Activated CD8-positive, alpha-beta T cell treated with anti-CD3 and anti-CD28 coated beads for 36 hours (primary cell): ENCODE results near the gene ENPP3. TPM values are rescaled to one million over a fixed set of nuclear protein-coding genes. Genes with fewer than 3 reads are reported as not detected.

Experiments
- ATAC-seq: fragments of 200-7000 bp; cut with Tn5 transposase; one replicate; pipeline ENCODE4 v1.10.0; 2021; ENCODE audit warnings: mild to moderate bottlenecking, moderate library complexity
- CTCF ChIA-PET: fragments of 350-600 bp; sonication (Branson Sonifier 250); formaldehyde crosslinking; loops from one replicate; lab custom pipeline; 2021; ENCODE audit warnings: antibody characterized with exemption; lab: Charles Lee
- POLR2A ChIA-PET: fragments of 350-600 bp; sonication (Branson Sonifier 250); formaldehyde crosslinking; loops from one replicate; lab custom pipeline; 2021; ENCODE audit warnings: antibody characterized with exemption; lab: Charles Lee
- DNase-seq: peaks from one replicate; pipeline ENCODE4 v3.0.0-alpha.2; 2020
- H3K27ac Mint-ChIP-seq: one replicate; pipeline ENCODE4 v1.8.0; 2021; ENCODE audit warnings: mild to moderate bottlenecking, mixed read lengths
- H3K27me3 Mint-ChIP-seq: one replicate; pipeline ENCODE4 v1.8.0; 2021; ENCODE audit warnings: mixed read lengths
- H3K36me3 Mint-ChIP-seq: one replicate; pipeline ENCODE4 v1.8.0; 2021; ENCODE audit warnings: low read depth, mixed read lengths
- H3K4me1 Mint-ChIP-seq: one replicate; pipeline ENCODE4 v1.8.0; 2021; ENCODE audit warnings: low read depth, mixed read lengths
- H3K4me3 Mint-ChIP-seq: one replicate; pipeline ENCODE4 v1.8.0; 2021; ENCODE audit warnings: mild to moderate bottlenecking, moderate library complexity, mixed read lengths
- H3K9me3 Mint-ChIP-seq: one replicate; pipeline ENCODE4 v1.8.0; 2021; ENCODE audit warnings: mixed read lengths
- intact Hi-C: fragments of 100-400 bp; cut with micrococcal nuclease; formaldehyde crosslinking; loops from one replicate; pipeline ENCODE4 v1.10.0; 2022
- total RNA-seq, 2 experiments: library from RNA; stranded (reverse); gene quantifications; one replicate each; pipeline ENCODE4 v1.2.3, GENCODE V29; 2021
- TF ChIP-seq, protein P1 (sequence below): fragments of 200-600 bp; IDR thresholded peaks from one replicate; pipeline ENCODE4 v1.8.0; 2022; ENCODE audit warnings: antibody characterized with exemption, mild to moderate bottlenecking

Gene ENPP3
- total RNA-seq, 2 experiments from 2014 or later: 0.49 to 0.79 TPM

- ChIA-PET POLR2A (no interaction called here), CTCF (no interaction called here)
- no peak overlapping the region for H3K4me3 Mint-ChIP-seq
- peaks cover 2% of the 10 kb centered on the region for H3K27me3 Mint-ChIP-seq
- no peaks in the 10 kb centered on the region for H3K36me3 Mint-ChIP-seq
- no peaks in the 10 kb centered on the region for H3K9me3 Mint-ChIP-seq
- H3K27ac Mint-ChIP-seq: no peak overlapping the region
- TF ChIP-seq, protein P1, sequence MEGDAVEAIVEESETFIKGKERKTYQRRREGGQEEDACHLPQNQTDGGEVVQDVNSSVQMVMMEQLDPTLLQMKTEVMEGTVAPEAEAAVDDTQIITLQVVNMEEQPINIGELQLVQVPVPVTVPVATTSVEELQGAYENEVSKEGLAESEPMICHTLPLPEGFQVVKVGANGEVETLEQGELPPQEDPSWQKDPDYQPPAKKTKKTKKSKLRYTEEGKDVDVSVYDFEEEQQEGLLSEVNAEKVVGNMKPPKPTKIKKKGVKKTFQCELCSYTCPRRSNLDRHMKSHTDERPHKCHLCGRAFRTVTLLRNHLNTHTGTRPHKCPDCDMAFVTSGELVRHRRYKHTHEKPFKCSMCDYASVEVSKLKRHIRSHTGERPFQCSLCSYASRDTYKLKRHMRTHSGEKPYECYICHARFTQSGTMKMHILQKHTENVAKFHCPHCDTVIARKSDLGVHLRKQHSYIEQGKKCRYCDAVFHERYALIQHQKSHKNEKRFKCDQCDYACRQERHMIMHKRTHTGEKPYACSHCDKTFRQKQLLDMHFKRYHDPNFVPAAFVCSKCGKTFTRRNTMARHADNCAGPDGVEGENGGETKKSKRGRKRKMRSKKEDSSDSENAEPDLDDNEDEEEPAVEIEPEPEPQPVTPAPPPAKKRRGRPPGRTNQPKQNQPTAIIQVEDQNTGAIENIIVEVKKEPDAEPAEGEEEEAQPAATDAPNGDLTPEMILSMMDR: no peak
- peaks cover 2% of the 10 kb centered on the region for H3K4me1 Mint-ChIP-seq
- intact Hi-C loops: no loop called here
- DNase-seq (no peak), ATAC-seq (no peak)
Measured at GRCh38 chr6:131645846-131646245, 8.7 kb downstream of the ENPP3 start.

DNA sequence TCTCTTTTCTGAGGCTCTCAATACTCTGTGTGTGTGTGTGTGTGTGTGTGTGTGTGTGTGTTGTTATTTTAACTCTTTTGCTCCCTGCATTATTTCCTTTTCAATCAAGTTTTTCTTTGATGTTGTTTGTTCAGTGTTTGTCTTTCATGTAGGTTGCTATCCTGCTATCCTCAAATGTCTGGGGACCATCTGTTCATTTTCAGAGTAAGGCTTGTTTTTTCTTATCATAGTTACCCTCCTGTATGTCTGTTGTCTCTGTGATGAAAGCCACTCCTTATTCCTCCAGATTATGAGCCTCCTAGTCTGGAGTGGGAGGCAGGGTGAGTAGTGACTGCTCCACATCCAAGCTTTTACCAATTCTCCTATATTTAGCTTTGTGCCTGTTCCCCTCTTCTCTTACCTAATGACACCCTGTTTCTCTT, 9.2 kb downstream of the ENPP3 start:
- ChIA-PET CTCF (no interaction called here), POLR2A (no interaction called here)
- intact Hi-C loops: no loop called here
- Mint-ChIP-seq H3K9me3 (no peaks in the 10 kb centered on the region), H3K4me1 (peaks cover 2% of the 10 kb centered on the region), H3K27ac (no peak overlapping the region), H3K4me3 (no peak overlapping the region), H3K27me3 (peaks cover 2% of the 10 kb centered on the region), H3K36me3 (no peaks in the 10 kb centered on the region)
- ATAC-seq (no peak), DNase-seq (no peak)
- TF ChIP-seq, protein P1: no peak

GRCh38 chr6:131651782-131652181, 14.7 kb downstream of the ENPP3 start:
- H3K4me3 Mint-ChIP-seq: no peak overlapping the region
- CTCF ChIA-PET: no interaction called here
- TF ChIP-seq, protein P1: no peak
- no peaks in the 10 kb centered on the region for H3K4me1 Mint-ChIP-seq
- no peak for DNase-seq
- no peak for ATAC-seq
- H3K27me3 Mint-ChIP-seq: peaks cover 2% of the 10 kb centered on the region
- intact Hi-C loops: no loop called here
- H3K9me3 Mint-ChIP-seq: no peaks in the 10 kb centered on the region
- no peak overlapping the region for H3K27ac Mint-ChIP-seq
- POLR2A ChIA-PET: no interaction called here
- no peaks in the 10 kb centered on the region for H3K36me3 Mint-ChIP-seq

- H3K27ac Mint-ChIP-seq: no peak overlapping the region
- H3K27me3 Mint-ChIP-seq: peaks cover 2% of the 10 kb centered on the region
- ChIA-PET CTCF (no interaction called here), POLR2A (no interaction called here)
- ATAC-seq (no peak), DNase-seq (no peak)
- intact Hi-C loops: no loop called here
- H3K4me1 Mint-ChIP-seq: no peaks in the 10 kb centered on the region
- TF ChIP-seq, protein P1: no peak
- no peaks in the 10 kb centered on the region for H3K36me3 Mint-ChIP-seq
- no peak overlapping the region for H3K4me3 Mint-ChIP-seq
- no peaks in the 10 kb centered on the region for H3K9me3 Mint-ChIP-seq
Measured at GRCh38 chr6:131652472-131652871, 15.4 kb downstream of the ENPP3 start.

DNA sequence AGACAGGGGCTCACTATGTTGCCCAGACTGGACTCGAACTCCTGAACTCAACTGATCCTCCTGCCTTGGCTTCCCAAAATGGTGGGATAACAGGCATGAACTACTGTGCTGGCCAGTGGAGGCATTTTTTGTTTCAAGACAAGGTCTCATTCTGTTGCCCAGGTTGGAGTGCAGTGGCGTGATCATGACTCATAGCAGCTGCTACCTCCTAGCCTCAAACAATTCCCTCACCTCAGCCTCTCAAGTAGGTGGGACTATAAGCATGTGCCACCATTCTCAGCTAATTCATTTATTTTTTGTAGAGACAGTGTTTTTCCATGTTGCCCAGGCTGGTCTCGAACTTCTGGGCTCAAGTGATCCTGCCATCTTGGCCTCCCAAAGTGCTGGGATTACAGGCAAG, 17.2 kb downstream of the ENPP3 start:
- TF ChIP-seq, protein P1: no peak
- no peaks in the 10 kb centered on the region for H3K27me3 Mint-ChIP-seq
- no peak for ATAC-seq
- no peaks in the 10 kb centered on the region for H3K9me3 Mint-ChIP-seq
- no peaks in the 10 kb centered on the region for H3K4me1 Mint-ChIP-seq
- H3K27ac Mint-ChIP-seq: no peak overlapping the region
- POLR2A ChIA-PET: no interaction called here
- intact Hi-C loops: no loop called here
- no peak overlapping the region for H3K4me3 Mint-ChIP-seq
- no peaks in the 10 kb centered on the region for H3K36me3 Mint-ChIP-seq
- CTCF ChIA-PET: interaction anchor here (1.2 to 1.4 kb wide), 2 partner anchors 9 to 26 kb away, joined by 3 to 6 read pairs; partner anchors contain the start of gene MED23
- no peak for DNase-seq
